WTC11 (cell line): ENCODE measurements around the gene HOXC5. TPM values are rescaled to one million over a fixed set of nuclear protein-coding genes. Genes with fewer than 3 reads are reported as not detected.

ENCODE experiments used
- ATAC-seq: fragments of 200-7000 bp; cut with Tn5 transposase; 2 replicates; pipeline ENCODE4 v1.10.0; 2021; ENCODE audit warnings: mild to moderate bottlenecking, moderate library complexity
- CTCF ChIA-PET: fragments of 300-600 bp; sonication (Branson Sonifier 250); formaldehyde crosslinking; loops from one replicate; lab custom pipeline; 2021; ENCODE audit warnings: antibody characterized with exemption; lab: Charles Lee
- POLR2A ChIA-PET: fragments of 350-600 bp; sonication (Branson Sonifier 250); formaldehyde crosslinking; loops from one replicate; lab custom pipeline; 2021; ENCODE audit warnings: antibody characterized with exemption; lab: Charles Lee
- DNase-seq: peaks from one replicate; pipeline ENCODE4 v3.0.0; 2021; ENCODE audit warnings: low spot score
- H3K27ac Mint-ChIP-seq: 2 replicates; pipeline ENCODE4 v1.8.0; 2021; ENCODE audit warnings: mixed read lengths
- H3K27me3 Mint-ChIP-seq: 2 replicates; pipeline ENCODE4 v1.8.0; 2021; ENCODE audit warnings: low read depth, mild to moderate bottlenecking, moderate library complexity, mixed read lengths
- H3K36me3 Mint-ChIP-seq: 2 replicates; pipeline ENCODE4 v1.8.0; 2021; ENCODE audit warnings: mixed read lengths
- H3K4me1 Mint-ChIP-seq: 2 replicates; pipeline ENCODE4 v1.8.0; 2022; ENCODE audit warnings: mixed read lengths
- H3K4me3 Mint-ChIP-seq: 2 replicates; pipeline ENCODE4 v1.8.0; 2021; ENCODE audit warnings: mild to moderate bottlenecking, moderate library complexity, mixed read lengths
- H3K9me3 Mint-ChIP-seq: 2 replicates; pipeline ENCODE4 v1.8.0; 2021; ENCODE audit warnings: mixed read lengths
- CBFB ChIP-seq: sonication (generic); formaldehyde crosslinking; IDR thresholded peaks from 2 replicates; pipeline ENCODE4 v1.8.1; 2022; ENCODE audit warnings: mild to moderate bottlenecking, low read depth, missing genetic modification reagents
- E2F4 ChIP-seq: sonication (generic); formaldehyde crosslinking; IDR thresholded peaks from 2 replicates; pipeline ENCODE4 v1.8.1; 2022; ENCODE audit warnings: low read depth, mild to moderate bottlenecking, moderate library complexity, missing genetic modification reagents, borderline replicate concordance
- ESRRA ChIP-seq: sonication (generic); formaldehyde crosslinking; IDR thresholded peaks from 2 replicates; pipeline ENCODE4 v1.8.1; 2022; ENCODE audit warnings: mild to moderate bottlenecking, missing genetic modification reagents, borderline replicate concordance
- ETV6 ChIP-seq: sonication (generic); formaldehyde crosslinking; IDR thresholded peaks from 2 replicates; pipeline ENCODE4 v1.8.1; 2022; ENCODE audit warnings: mild to moderate bottlenecking, missing genetic modification reagents
- IRF2 ChIP-seq: sonication (generic); formaldehyde crosslinking; IDR thresholded peaks from 2 replicates; pipeline ENCODE4 v1.8.0; 2022; ENCODE audit warnings: low read depth, missing genetic modification reagents, borderline replicate concordance
- JAZF1 ChIP-seq: fragments of 250-450 bp; sonication (Bioruptor Pico); IDR thresholded peaks from 2 replicates; pipeline ENCODE4 v1.9.0; 2021; ENCODE audit warnings: moderate library complexity, mild to moderate bottlenecking, inconsistent platforms
- NFYB ChIP-seq: sonication (generic); formaldehyde crosslinking; conservative IDR thresholded peaks from 2 replicates; pipeline ENCODE4 v1.8.0; 2022; ENCODE audit warnings: low read depth, missing genetic modification reagents
- NR1H2 ChIP-seq: sonication (generic); formaldehyde crosslinking; IDR thresholded peaks from 2 replicates; pipeline ENCODE4 v1.9.0; 2021; ENCODE audit warnings: mild to moderate bottlenecking, moderate library complexity, missing genetic modification reagents
- NR3C1 ChIP-seq: sonication (generic); formaldehyde crosslinking; conservative IDR thresholded peaks from 2 replicates; pipeline ENCODE4 v1.8.1; 2023; ENCODE audit warnings: low read depth, mild to moderate bottlenecking, missing genetic modification reagents
- PRRX2 ChIP-seq: fragments of 250-450 bp; sonication (Bioruptor Pico); IDR thresholded peaks from 2 replicates; pipeline ENCODE4 v1.8.0; 2021; ENCODE audit warnings: mild to moderate bottlenecking
- SOX15 ChIP-seq: fragments of 250-450 bp; sonication (Bioruptor Pico); IDR thresholded peaks from 2 replicates; pipeline ENCODE4 v1.9.0; 2021; ENCODE audit warnings: mild to moderate bottlenecking
- ZMAT4 ChIP-seq: fragments of 250-450 bp; sonication (Bioruptor Pico); IDR thresholded peaks from 2 replicates; pipeline ENCODE4 v1.9.0; 2021; ENCODE audit warnings: mild to moderate bottlenecking
- ZNF121 ChIP-seq: sonication (generic); formaldehyde crosslinking; IDR thresholded peaks from 2 replicates; pipeline ENCODE4 v1.8.0; 2023; ENCODE audit warnings: missing genetic modification reagents
- ZNF219 ChIP-seq: sonication (generic); formaldehyde crosslinking; IDR thresholded peaks from 2 replicates; pipeline ENCODE4 v1.8.0; 2023; ENCODE audit warnings: missing genetic modification reagents, mild to moderate bottlenecking, borderline replicate concordance
- ZNF317 ChIP-seq: sonication (generic); formaldehyde crosslinking; IDR thresholded peaks from 2 replicates; pipeline ENCODE4 v1.8.1; 2023; ENCODE audit warnings: low read depth, mild to moderate bottlenecking, moderate library complexity, missing genetic modification reagents, borderline replicate concordance
- ZNF423 ChIP-seq: fragments of 250-450 bp; sonication (Bioruptor Pico); IDR thresholded peaks from 2 replicates; pipeline ENCODE4 v2.1.2; 2022; ENCODE audit warnings: mild to moderate bottlenecking, moderate library complexity
- total RNA-seq: library from RNA; stranded (reverse); gene quantifications from 3 replicates; pipeline ENCODE4 v1.2.3, GENCODE V29; 2021
- TF ChIP-seq, protein P1 (sequence below): fragments of 250-450 bp; sonication (Bioruptor Pico); IDR thresholded peaks from 2 replicates; pipeline ENCODE4 v1.8.0; 2021; ENCODE audit warnings: mild to moderate bottlenecking
- TF ChIP-seq, protein P2 (sequence below): sonication (generic); formaldehyde crosslinking; conservative IDR thresholded peaks from 2 replicates; pipeline ENCODE4 v1.8.1; 2022; ENCODE audit warnings: mild to moderate bottlenecking, missing genetic modification reagents
- TF ChIP-seq, protein P3 (sequence below): sonication (generic); formaldehyde crosslinking; IDR thresholded peaks from 2 replicates; pipeline ENCODE4 v1.8.1; 2023; ENCODE audit warnings: mild to moderate bottlenecking, missing genetic modification reagents
- TF ChIP-seq, protein P4 (sequence below): fragments of 250-450 bp; sonication (Bioruptor Pico); IDR thresholded peaks from 2 replicates; pipeline ENCODE4 v1.9.0; 2021; ENCODE audit warnings: moderate library complexity, mild to moderate bottlenecking, inconsistent platforms, borderline replicate concordance
- TF ChIP-seq, protein P5 (sequence below): sonication (generic); formaldehyde crosslinking; IDR thresholded peaks from 2 replicates; pipeline ENCODE4 v1.8.0; 2022; ENCODE audit warnings: mild to moderate bottlenecking, missing genetic modification reagents

The HOXC5 gene
- total RNA-seq, 1 experiment from 2014 or later = not detected

- TF ChIP-seq E2F4 (CRISPR knock-in tag) (no peak), ZNF423 (CRISPR knock-in tag) (no peak)
- TF ChIP-seq, protein P1, sequence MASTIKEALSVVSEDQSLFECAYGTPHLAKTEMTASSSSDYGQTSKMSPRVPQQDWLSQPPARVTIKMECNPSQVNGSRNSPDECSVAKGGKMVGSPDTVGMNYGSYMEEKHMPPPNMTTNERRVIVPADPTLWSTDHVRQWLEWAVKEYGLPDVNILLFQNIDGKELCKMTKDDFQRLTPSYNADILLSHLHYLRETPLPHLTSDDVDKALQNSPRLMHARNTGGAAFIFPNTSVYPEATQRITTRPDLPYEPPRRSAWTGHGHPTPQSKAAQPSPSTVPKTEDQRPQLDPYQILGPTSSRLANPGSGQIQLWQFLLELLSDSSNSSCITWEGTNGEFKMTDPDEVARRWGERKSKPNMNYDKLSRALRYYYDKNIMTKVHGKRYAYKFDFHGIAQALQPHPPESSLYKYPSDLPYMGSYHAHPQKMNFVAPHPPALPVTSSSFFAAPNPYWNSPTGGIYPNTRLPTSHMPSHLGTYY = no peak
- TF ChIP-seq, protein P2, sequence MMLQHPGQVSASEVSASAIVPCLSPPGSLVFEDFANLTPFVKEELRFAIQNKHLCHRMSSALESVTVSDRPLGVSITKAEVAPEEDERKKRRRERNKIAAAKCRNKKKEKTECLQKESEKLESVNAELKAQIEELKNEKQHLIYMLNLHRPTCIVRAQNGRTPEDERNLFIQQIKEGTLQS (CRISPR knock-in tag) = no peak
- TF ChIP-seq, all 79 proteins: peak for 0
Measured at GRCh38 chr12:53989227-53990113, 43.4 kb upstream of the HOXC5 start (continued).

DNA sequence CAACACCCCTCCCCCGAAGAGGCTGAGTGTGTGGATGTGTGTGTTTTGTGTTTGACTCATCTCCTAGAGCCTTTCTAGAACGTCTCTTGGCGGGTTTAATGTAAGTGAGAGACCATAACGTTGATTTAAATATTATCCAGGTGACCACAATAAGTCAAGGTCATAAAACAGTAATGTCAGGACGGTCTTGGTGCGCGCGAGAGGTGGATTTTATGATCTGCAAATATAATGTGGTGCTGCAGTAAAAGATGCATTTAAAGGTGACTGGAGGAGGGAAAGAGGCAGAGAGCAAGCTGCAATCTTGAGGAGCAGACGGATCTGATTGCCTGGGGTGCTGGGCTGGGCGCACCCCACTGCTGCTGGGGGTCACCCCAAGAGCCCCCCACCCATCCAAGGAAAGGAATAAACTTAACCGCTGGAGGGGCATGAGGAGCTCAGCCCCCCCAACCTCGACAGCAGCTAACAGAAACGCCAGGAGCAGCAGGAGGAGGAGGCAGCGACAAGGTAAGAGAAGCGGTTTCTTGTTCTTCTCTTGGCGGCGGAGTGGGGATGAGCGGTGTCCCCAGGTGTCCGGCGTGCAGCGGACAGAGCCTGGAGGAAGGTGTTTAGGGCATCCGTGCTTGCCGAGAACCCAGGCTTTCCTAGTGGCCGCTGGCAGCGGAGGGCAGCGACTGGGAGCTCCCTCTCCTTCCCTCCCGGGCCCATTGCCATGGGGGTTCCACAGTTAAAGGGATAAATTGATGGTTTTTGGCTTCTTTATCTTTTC is 42.4 kb upstream of the HOXC5 start:
- ChIA-PET POLR2A (interaction anchor here (0.7 to 0.9 kb wide), 3 partner anchors 25 to 64 kb away, joined by 3 read pairs; no protein-coding TSS in a partner anchor), CTCF (interaction anchor here (0.7 to 3.2 kb wide), 8 partner anchors 16 to 389 kb away, joined by 3 to 16 read pairs (median 6); partner anchors contain the start of gene HOXC5)
- Mint-ChIP-seq H3K4me1 (peaks cover 40% of the 10 kb centered on the region), H3K9me3 (no peaks in the 10 kb centered on the region), H3K4me3 (no peak overlapping the region), H3K27me3 (peaks cover 100% of the 10 kb centered on the region), H3K27ac (no peak overlapping the region), H3K36me3 (no peaks in the 10 kb centered on the region)
- no peak for ATAC-seq
- DNase-seq = no peak
- TF ChIP-seq SOX15 (CRISPR knock-in tag) (no peak), IRF2 (CRISPR knock-in tag) (no peak), ZNF121 (CRISPR knock-in tag) (no peak), ZNF317 (no peak), NR1H2 (no peak), ZMAT4 (CRISPR knock-in tag) (no peak), ZNF219 (CRISPR knock-in tag) (no peak), NFYB (no peak), CBFB (CRISPR knock-in tag) (no peak), PRRX2 (no peak), JAZF1 (CRISPR knock-in tag) (no peak), ESRRA (CRISPR knock-in tag) (no peak), ETV6 (CRISPR knock-in tag) (no peak), NR3C1 (CRISPR knock-in tag) (no peak)
- TF ChIP-seq, protein P3, sequence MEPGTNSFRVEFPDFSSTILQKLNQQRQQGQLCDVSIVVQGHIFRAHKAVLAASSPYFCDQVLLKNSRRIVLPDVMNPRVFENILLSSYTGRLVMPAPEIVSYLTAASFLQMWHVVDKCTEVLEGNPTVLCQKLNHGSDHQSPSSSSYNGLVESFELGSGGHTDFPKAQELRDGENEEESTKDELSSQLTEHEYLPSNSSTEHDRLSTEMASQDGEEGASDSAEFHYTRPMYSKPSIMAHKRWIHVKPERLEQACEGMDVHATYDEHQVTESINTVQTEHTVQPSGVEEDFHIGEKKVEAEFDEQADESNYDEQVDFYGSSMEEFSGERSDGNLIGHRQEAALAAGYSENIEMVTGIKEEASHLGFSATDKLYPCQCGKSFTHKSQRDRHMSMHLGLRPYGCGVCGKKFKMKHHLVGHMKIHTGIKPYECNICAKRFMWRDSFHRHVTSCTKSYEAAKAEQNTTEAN = no peak
- TF ChIP-seq, protein P4, sequence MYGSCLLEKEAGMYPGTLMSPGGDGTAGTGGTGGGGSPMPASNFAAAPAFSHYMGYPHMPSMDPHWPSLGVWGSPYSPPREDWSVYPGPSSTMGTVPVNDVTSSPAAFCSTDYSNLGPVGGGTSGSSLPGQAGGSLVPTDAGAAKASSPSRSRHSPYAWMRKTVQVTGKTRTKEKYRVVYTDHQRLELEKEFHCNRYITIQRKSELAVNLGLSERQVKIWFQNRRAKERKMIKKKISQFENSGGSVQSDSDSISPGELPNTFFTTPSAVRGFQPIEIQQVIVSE (CRISPR knock-in tag) = no peak
- TF ChIP-seq, protein P5, sequence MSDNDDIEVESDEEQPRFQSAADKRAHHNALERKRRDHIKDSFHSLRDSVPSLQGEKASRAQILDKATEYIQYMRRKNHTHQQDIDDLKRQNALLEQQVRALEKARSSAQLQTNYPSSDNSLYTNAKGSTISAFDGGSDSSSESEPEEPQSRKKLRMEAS (CRISPR knock-in tag) = no peak
- TF ChIP-seq, all 79 proteins: peak for 0
